OCI-LY1 (cell line): ENCODE data around the gene TTC3.

Source experiments
- CTCF ChIP-seq: fragments of 200-600 bp; sonication (generic), shearing (Covaris generic); IDR thresholded peaks from 2 replicates; pipeline ENCODE4 v1.5.1; 2017; ENCODE audit warnings: mild to moderate bottlenecking, antibody characterized with exemption, low read length, moderate library complexity, mixed read lengths
- EZH2 ChIP-seq: fragments of 200-600 bp; sonication (generic), shearing (Covaris generic); IDR thresholded peaks from 2 replicates; pipeline ENCODE4 v1.8.0; 2017; ENCODE audit warnings: borderline replicate concordance, mixed run types, mild to moderate bottlenecking, antibody characterized with exemption, low read length, moderate library complexity, mixed read lengths

- no peak for TF ChIP-seq CTCF
- no peak for TF ChIP-seq EZH2
Observed at GRCh38 chr21:37043818-37044217, 29.2 kb upstream of the TTC3 start.
